DMS 273 (cell line): ENCODE data around the gene RPL10.
"Not testable (repeated sequence)": the region's sequence is repeated elsewhere in the genome, so short reads cannot be mapped to it uniquely, and the experiment has no call there.

ENCODE experiments used
- DNase-seq: peaks from one replicate; lab custom pipeline; 2025; ENCODE audit not compliant: unreplicated experiment; lab: John Stamatoyannopoulos, UW

Gene RPL10

DNA sequence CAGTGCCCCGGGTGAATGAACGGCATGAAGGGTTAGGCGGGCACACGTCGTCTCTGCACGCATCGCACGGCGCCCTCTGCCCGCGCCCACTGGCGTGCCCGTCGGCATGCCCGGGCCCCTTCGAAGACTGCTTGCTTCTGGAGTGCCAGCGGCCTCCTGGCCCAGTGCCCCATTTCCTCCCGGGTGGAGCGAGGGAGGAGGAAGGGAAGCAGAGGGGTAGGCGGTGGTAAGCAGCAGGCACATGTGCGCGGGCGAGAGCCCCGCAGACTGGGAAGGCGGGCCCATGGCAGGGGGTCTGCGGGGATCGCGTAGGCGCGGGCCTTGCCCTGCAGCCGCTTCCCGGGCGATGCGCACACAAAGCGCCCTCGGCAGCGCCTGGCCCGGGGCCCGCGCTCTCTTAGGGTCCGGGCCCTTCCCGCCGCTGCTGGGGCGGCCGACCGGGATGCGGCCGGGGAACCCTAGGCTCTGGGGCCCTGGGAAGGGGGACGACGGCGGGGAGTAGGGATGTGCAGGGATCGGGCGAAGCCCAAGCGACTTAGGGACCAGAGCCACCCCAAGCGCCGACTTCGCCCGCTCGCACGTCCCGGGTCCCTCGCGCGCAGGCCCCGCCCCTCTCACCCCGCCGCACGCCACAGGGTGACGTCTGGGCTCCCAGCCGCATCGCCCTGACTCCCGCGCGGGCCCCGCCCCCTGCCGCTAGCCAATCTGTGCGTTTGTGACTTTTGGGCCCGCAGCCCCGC lies 19.9 kb upstream of the RPL10 start:
- DNase-seq: peak; percentile 86

DNA sequence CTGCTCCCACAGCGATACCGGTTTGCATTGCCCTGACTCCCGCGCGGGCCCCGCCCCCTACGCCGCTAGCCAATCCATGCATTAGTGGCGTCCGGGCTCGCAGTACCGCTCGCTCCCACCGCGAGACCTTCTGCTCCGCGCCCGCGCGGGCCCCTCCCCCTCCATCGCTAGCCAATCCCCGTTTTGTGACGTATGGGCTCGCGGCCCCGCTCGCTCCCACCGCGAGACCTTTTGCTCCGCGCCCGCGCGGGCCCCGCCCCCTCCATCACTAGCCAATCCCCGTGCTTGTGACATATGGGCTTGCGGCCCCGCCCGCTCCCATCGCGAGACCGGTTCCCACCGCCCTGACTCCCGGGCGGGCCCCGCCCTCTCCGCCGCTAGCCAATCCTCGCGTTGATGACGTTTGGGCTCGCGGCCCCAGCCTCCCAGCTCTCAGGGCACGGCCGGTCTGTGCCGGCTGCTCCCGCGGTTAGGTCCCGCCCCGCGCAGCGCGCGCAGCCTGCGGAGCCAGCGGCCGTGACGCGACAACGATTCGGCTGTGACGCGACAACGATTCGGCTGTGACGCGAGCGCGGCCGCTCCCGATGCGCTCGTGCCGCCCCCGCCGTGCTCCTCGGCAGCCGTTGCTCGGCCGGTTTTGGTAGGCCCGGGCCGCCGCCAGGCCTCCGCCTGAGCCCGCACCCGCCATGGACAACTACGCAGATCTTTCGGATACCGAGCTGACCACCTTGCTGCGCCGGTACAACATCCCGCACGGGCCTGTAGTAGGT lies 19.2 kb upstream of the RPL10 start, which contains the start of gene EMD:
EMD (plus strand) TSS at position 497 of the 770 bp plus-strand sequence; CDS start at position 687, 190 bp downstream.
- peak; percentile 100 for DNase-seq

DNA sequence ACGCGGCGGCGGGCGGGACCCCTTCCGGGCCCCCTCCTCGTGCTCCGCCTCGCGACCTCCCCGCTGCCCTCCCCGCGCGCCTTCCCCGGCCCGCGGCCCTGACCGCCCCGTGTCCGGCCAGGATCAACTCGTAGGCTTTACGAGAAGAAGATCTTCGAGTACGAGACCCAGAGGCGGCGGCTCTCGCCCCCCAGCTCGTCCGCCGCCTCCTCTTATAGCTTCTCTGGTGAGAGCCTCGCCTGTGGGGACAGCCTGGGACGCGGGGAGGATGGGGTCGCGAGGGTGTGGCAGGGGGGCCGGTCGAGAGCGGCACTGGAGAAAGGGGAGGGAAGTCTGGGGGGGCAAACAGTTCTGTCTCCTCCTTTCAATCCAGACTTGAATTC lies 18.6 kb upstream of the RPL10 start:
- DNase-seq: peak; percentile 52

DNA sequence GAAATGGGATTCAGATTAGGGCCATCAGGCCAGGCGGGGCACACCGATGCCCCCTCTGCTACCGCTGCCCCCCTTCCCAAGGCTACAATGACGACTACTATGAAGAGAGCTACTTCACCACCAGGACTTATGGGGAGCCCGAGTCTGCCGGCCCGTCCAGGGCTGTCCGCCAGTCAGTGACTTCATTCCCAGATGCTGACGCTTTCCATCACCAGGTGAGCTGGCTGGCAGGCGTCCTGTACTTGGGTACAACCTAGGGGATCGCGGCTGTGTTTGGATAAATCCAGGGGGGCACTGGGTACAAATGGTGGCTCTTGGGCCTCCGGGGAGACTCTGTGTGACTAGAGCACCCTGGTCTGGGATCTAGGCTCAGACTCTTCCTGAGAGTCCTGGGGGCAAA lies 18.0 kb upstream of the RPL10 start:
- DNase-seq: peak; percentile 34

DNA sequence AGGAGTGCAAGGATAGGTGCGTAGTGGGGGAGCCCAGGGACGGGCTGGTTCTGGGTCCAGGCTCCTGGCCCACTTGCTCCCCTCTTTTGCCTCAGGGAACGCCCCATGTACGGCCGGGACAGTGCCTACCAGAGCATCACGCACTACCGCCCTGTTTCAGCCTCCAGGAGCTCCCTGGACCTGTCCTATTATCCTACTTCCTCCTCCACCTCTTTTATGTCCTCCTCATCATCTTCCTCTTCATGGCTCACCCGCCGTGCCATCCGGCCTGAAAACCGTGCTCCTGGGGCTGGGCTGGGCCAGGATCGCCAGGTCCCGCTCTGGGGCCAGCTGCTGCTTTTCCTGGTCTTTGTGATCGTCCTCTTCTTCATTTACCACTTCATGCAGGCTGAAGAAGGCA lies 17.4 kb upstream of the RPL10 start:
- no peak for DNase-seq

DNA sequence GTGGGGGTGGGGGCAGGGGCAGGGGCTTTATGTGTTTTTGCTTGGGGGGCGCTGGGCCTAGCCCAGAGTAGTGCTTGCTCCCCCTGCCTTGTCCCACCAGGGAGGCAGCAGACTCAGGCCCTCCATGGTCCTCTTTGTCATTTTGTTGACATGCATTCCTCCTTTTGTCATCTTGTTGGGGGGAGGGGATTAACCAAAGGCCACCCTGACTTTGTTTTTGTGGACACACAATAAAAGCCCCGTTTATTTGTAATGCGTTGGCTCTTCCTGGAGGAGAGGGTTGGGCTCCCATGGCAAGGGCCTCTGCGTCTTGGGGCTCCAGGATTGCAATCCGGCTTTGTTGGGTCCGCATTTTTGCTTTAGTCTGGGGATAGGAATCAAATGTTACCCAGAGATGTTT lies 16.9 kb upstream of the RPL10 start:
- no peak for DNase-seq

DNA sequence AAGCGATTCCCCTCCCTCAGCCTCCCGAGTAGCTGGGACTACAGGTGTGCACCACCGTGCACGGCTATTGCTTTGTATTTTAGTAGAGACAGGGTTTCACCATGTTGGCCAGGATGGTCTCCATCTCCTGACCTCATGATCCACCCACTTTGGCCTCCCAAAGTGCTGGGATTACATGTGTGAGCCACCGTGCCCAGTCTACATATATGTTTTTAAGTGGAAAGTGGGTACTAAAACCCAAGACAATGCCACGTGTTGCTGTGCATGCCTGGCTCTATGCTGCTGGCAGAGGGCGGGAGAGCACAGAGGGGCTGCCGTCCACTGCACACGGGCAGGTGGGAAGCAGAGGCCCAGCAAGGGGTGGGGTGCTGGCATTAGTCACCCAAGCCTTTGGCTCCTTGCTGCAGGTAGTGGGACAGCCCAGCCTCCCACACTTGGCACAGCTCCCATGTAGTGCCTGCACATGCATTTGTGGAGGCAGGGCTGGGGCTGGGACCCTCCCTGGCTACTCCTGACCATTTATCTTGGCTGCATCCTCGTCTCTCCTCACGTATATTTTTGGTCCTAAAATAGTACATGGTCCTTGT lies 15.6 kb upstream of the RPL10 start:
- DNase-seq: no peak

DNA sequence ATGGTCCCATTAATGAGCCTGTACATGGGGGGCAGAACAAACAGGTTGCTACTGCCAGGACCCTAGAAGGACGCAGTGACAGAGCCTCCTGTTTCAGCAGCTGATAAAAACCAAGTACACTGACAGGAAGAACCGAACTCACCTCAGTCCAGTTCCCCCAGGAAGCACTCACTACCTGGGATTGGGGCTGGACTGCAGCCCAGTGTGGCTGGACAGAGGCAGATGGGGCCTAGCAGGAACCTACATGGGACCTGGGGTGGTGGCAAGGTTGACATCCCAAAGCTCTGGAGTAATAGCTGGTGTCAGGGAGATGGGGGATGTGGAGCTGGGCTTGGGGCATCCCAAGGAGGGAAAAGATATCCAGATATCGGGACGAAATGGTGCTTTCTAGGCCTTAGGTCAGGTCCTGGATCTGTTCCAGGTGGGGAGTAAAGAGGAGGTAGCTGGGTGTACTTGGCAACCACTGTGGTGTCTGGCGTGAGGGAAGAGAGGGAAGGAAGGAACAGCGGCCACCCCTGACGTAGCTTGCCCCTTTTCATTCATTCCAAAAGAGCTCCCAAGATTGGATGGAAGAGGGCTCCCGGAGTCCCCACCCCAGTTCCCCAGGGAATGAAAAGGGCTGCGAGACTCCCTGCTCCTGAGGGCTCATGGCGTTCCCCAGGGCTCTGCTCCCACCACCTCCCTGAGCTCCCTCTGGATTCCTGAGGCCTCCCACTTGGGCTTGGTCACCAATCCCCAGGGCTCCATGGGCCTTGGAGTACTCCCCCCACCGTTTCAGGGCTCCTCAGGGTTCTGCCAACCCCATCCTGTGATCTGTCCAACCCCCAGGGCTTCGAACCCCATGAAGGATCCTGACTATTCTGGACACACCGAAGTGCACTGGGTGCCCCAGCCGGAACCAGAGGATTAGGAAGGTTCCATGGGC lies 14.6 kb upstream of the RPL10 start:
- DNase-seq: peak; percentile 39

DNA sequence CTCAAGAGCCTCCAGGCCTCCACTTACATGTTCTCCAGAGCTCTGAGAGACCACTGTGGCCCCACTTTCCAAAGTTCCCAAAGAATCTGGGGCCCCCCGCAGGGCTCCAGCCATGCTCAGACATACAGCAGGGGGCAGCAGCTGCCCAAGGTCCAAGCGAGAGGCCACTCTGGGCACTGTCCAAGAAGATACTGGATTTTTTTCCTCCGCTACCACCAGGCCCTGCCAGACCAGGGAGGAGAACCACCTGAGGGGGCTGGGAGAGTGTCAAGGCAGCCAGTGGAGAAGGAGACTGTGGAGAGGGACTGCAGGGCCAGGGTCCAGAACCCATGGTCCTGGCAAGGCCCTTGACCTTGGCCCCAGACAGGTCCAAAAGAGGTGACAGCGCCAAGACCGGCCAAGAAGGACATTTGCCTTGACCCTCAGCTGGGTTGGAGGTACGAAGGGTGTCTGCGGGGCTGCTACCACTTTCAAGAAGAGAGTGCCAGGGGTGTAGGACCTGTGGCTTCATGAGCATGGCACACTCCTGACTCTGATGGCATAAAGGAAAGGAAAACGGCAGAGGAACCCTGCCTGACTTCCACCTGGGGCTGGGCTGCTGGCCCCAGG lies 13.8 kb upstream of the RPL10 start:
- DNase-seq: no peak

DNA sequence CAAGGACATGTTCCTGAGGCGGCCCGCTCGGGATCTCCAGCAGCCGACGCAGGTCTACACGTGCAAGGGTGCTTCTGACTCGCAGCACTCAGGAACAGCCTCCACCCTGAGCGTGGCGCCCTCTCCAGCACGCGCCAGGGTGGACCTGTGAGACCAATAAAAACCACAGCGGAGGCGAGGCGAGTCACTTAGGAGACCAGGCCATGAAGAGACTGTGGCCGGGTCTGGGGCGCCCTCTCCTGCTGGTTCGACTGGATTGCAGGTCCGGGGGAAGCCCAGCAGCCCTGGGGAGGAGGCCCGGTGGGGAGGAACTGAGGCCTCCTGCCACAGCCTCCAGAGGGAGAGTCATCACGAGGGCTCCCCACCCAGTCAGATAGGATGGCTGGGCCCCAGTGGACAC lies 10.1 kb upstream of the RPL10 start:
- DNase-seq: not testable (repeated sequence)

DNA sequence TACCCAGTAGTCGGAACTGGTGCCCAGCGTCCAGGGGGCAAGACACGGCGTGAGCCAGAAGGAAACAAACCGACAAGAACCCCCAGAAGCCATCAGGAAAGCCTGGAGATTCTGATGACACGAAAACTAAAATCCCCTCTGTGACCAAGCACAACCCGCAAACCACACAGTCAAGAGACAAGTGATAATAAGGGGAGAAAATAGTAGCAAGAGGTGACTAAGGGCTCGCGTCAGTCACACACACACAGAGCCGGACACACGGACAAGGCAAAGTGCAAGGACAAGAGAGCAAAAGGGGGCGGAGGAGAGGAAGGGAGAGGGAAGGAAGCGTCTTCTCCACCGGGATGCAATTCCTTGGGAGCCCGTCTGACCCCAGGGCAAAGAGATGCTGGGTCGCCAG lies 9.5 kb upstream of the RPL10 start:
- not testable (repeated sequence) for DNase-seq

DNA sequence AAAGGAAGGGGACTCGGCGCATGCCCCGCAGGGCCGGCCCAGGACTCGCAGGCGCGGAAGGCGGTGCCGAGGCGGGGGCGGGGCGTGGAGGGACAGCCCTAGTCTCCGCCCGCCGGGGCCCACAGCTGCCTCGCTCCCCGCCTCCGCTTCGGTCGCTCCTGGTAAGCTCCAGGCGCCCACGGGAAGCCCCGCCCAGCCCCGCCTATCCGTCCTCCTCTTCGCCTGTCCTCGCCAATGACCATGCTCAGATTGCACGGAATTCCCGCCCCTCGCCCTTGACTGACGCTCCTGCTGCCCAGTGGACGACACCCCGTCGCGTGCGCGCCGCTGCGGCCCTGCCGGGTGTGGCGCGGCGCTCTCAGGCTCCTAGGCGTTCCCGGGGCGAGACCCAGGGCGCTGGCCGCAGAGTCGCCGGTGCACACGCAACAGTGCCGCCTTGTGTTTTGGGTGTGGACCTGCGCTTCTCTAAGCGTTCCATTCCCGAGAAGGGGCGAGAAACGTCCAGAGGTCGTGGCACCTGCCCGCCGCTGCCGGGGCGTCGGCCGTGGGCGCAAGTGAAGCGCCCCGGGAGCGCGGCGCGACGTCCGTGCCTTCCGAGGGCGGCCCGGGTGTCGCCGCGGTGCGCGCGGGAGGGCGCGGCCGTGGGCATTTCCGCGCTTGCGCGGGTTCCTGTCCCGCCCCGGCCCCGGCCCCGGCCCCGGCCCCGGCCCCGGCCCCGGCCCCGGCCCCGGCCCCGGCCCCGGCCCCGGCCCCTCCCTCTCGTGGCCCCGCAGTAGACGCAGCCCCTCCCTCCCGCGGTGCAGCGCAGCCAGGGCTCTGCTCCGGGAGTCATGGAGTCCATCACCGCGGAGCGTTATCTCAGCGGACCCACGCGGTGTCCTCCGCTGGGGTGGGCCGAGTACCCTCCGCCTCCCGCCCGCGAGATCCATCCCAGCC lies 8.1 kb upstream of the RPL10 start:
- not testable (repeated sequence) for DNase-seq

DNA sequence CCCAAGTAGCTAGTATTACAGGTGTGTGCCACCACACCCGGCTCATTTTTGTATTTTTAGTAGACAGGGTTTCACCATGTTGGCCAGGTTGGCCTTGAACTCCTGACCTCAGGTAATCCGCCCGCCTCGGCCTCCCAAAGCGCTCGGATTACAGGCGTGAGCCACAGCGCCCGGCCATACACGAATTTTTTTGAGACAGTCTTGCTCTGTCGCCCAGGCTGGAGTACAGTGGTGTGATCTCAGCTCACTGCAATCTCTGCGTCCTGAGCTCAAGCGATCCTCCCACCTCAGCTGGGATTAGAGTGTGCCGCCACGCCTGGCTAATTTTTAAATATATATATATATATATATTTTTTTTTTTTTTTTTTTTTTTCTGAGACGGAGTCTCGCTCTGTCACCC lies 1.8 kb upstream of the RPL10 start:
- not testable (repeated sequence) for DNase-seq

DNA sequence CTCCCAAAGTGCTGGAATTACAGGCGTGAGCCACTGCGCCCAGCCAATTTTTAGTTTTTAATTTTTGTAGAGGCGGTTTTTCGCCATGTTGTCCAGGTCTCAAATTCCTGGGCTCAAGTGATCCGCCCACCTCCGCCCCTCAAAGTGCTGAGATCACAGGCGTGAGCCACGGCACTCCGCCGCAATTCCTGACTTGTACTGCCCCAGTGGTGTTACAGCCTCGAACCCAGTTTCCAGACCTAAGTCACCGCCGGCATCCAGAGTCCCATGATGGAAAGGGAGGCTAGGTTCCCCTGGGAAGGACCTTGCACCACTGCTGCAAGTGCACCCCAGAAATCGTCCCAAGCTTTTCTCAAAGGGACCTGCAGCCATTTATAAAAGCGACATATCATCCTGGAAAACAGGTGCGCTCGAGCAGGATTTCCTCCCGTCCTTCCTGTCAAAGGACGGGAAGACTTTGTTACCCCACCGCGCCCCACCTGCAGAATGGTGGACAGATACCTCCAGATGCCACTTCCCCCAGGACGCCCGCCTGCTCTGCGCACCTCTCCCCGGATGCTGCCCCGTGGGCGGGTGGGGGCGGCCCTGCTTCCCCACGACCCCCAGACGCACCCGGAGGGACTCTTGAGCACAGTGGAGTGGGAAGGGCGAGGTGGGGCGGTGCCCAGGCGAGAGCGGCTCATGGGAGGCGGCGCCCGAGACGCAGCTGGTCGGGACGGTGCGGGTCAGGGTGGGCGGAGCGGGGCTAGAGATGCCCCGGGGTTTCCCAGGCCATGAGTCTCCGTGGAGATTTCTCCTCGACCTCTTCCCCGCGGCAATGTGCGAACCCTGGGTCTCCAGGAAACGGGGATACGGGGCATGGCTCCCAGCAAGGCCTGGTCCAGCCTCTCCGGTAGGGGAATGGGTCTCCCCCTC lies 947 bp upstream of the RPL10 start:
- peak; percentile 77 for DNase-seq

DNA sequence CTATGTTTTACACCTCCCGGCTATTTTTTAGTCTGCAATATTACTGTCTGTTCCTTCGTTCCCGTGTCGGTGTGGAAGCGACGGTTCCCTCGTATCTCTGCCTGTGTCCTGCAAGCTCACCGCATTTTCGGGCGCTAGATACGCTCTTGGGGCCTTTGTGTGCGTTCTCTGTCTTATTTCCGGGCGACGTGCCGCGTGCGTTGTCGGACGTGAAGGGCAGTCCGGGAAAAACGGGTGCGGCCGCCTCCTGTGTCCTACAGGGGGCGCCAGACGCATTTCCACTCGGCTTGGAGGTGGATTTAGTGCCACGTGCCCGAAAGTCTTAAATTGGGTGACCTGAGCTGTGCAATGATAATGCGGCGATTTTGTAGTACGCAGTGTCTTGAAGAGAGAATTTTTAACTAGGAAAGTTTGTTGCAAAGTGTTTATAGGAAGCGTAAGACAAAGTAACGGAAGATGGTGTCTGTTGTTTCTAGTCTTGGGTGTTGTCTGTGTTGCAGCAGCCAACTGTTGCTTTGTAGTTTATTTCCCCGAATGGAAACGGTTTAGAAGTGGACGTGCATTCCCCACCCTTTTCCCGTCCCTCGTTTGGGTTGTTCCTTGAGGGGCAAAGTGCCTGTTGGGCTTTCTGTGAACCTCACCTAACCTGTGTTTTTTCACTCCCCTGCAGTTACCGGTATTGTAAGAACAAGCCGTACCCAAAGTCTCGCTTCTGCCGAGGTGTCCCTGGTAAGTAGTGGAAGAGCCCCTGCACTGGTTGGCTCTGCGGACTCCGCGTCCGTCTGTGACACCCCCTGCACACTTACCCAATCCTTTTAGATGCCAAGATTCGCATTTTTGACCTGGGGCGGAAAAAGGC lies 720 bp downstream of the RPL10 start:
- DNase-seq: peak; percentile 87

DNA sequence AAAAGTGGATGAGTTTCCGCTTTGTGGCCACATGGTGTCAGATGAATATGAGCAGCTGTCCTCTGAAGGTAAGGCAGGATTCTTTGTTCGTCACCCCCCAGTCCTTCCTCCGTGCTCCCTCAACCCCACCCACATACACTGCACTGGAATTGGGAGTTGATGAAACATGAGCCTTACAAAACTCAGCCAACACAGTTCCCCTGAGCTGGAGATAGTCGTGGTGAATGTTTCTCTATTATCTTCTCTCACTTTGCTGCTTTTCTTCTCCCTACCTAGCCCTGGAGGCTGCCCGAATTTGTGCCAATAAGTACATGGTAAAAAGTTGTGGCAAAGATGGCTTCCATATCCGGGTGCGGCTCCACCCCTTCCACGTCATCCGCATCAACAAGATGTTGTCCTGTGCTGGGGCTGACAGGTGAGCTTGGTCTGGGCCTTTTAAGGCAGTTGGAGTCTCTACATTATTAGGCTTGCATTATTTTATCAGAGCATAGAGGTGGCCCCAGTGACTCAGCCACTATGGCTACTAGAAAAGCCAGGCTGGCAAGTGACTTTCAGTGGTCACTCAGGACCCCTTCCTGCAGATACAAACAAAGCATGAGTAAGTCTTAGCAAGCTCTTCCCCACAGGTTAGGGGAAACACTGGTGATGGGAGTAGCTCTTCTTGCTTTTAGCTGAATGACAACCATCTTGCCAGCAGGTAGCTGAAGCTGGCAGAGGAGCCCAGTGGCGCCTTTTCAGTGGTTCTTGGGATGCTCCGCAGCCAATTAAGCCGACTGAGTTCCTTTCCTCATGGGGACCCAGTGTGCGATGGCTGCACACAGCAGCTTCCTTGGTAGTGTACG lies 1.6 kb downstream of the RPL10 start:
- no peak for DNase-seq
